Measurements from ENCODE around the gene OR2J3. TPM values are rescaled to one million over a fixed set of nuclear protein-coding genes. Genes with fewer than 3 reads are reported as not detected.
"Not testable (repeated sequence)": the region's sequence is repeated elsewhere in the genome, so short reads cannot be mapped to it uniquely, and the experiment has no call there.

The OR2J3 gene
- total RNA-seq (2014; rRNA removed; shearing (Covaris generic)), result not detected in 2 replicates

DNA sequence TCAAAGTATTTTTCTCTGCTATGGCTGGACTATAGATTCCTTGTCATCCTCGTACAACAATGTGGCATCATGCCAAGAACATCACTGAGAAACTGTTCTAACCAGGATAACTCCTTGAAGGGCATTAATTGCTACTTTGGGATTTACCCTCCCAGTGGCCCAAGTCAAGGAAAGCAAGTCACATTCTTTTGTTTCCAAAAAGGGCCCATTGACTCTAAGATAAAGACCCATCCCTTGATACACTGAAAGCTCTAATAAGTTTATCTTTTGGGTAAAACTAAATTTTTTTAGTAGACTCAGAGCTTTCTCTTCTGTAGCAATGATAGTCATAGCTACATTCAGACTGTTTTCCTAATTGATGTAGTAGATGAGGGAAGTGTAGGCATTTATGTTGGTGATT lies at the start of gene OR2J3:
Gene OR2J3 (plus strand): TSS at position 301 of the 400 bp plus-strand sequence. CDS start 3,833 bp downstream, outside the sequence.
- DNase-seq (ENCODE audit: low read depth in 1 of 2, low spot score in 2 of 2), result no peak
- Histone ChIP-seq H3K27ac (no peak within 1 kb of the TSS), H3K4me3 (no peak within 1 kb of the TSS), H3K4me1 (replicated peaks) (no peaks in the 10 kb centered on the region), H3K27me3 (replicated peaks) (no peaks in the 10 kb centered on the region), H3K36me3 (no peaks in the 10 kb centered on the region), H3K9me3 (replicated peaks) (no peaks in the 10 kb centered on the region)

DNA sequence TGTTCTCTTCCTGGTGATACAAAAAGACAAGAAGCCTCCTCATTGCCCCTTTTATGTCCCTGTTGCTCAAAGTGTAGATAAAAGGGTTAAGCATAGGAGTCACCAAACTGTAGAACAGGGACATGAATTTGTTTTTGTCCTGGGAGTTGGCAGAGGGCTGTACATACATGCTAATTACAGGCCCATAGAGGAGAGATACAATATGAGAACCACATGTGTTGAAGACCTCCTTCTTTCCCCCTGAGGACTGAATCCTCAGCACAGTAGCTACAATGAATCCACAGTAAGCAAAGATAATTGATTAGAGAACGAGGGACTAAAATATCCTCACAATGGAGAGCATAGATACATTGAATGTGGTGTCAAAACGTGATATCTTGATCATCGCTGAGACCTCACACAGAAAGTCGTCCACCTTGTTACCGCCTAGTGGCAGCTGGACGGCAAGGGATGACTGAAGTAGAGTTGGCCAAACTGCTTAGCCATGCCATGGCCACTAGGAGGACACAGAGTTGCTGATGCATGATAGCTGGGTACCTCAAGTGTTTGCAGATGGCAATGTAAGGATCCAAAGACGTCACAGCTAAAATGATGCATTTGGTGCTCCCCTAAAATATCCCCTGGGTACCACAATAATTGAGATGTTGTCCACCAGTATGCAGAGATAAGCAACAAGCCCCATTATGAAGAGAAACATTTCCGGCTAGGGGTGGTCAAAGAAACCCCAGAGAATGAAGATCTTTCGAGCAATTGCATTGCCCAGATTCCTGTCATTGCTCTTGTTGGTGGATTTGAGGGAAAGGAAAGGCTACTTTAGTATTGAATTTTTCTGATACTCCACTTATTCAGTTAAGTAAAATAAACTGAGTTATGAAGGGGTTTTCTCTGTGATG lies 35.8 kb upstream of the OR2J3 start:
- Histone ChIP-seq H3K9me3 (replicated peaks) (no peaks in the 10 kb centered on the region), H3K27ac (no peak overlapping the region), H3K27me3 (replicated peaks) (no peaks in the 10 kb centered on the region; the same call in 1 of the 2 replicates), H3K36me3 (no peaks in the 10 kb centered on the region), H3K4me1 (replicated peaks) (no peaks in the 10 kb centered on the region), H3K4me3 (no peak overlapping the region)
- peak; percentile 3 to 43 for DNase-seq (ENCODE audit: low read depth in 1 of 2, low spot score in 2 of 2)

- Histone ChIP-seq H3K36me3 (no peaks in the 10 kb centered on the region), H3K4me1 (replicated peaks) (no peaks in the 10 kb centered on the region)
Measured at GRCh38 chr6:29079203-29079602, 28.7 kb upstream of the OR2J3 start.

GRCh38 chr6:29081312-29081711 lies 26.5 kb upstream of the OR2J3 start:
- Histone ChIP-seq H3K4me1 (replicated peaks) (no peaks in the 10 kb centered on the region), H3K9me3 (replicated peaks) (no peaks in the 10 kb centered on the region), H3K27me3 (replicated peaks) (no peaks in the 10 kb centered on the region)

More at GRCh38 chr6:29079203-29079602, 28.7 kb upstream of the OR2J3 start:
- H3K4me3 ChIP-seq, result no peak overlapping the region
- no peaks in the 10 kb centered on the region for H3K27me3 ChIP-seq (replicated peaks)
- H3K9me3 ChIP-seq (replicated peaks), result no peaks in the 10 kb centered on the region
- no peak overlapping the region for H3K27ac ChIP-seq
- no peak for DNase-seq (ENCODE audit: low read depth in 1 of 2, low spot score in 2 of 2)

GRCh38 chr6:29082457-29082856 lies 25.4 kb upstream of the OR2J3 start:
- no peaks in the 10 kb centered on the region for H3K9me3 ChIP-seq (replicated peaks)

More at GRCh38 chr6:29081312-29081711, 26.5 kb upstream of the OR2J3 start:
- Histone ChIP-seq H3K36me3 (no peaks in the 10 kb centered on the region), H3K27ac (no peak overlapping the region), H3K4me3 (no peak overlapping the region)
- DNase-seq (ENCODE audit: low read depth in 1 of 2, low spot score in 2 of 2), result no peak

GRCh38 chr6:29087213-29087612 lies 20.6 kb upstream of the OR2J3 start, which contains the start of gene OR2B3:
TSS of gene OR2B3 (minus strand) at chr6:29087313. CDS start at chr6:29087248, 65 bp downstream.
- Histone ChIP-seq H3K4me1 (replicated peaks) (no peaks in the 10 kb centered on the region), H3K36me3 (no peaks in the 10 kb centered on the region), H3K27me3 (replicated peaks) (no peaks in the 10 kb centered on the region), H3K9me3 (replicated peaks) (no peaks in the 10 kb centered on the region), H3K27ac (no peak within 1 kb of the TSS), H3K4me3 (no peak within 1 kb of the TSS)
- no peak for DNase-seq (ENCODE audit: low read depth in 1 of 2, low spot score in 2 of 2)

More at GRCh38 chr6:29082457-29082856, 25.4 kb upstream of the OR2J3 start:
- H3K4me3 ChIP-seq, result no peak overlapping the region
- no peak for DNase-seq (ENCODE audit: low read depth in 1 of 2, low spot score in 2 of 2)
- H3K27ac ChIP-seq, result no peak overlapping the region
- H3K36me3 ChIP-seq, result no peaks in the 10 kb centered on the region
- no peaks in the 10 kb centered on the region for H3K27me3 ChIP-seq (replicated peaks)
- no peaks in the 10 kb centered on the region for H3K4me1 ChIP-seq (replicated peaks)

GRCh38 chr6:29092957-29093356 lies 14.9 kb upstream of the OR2J3 start:
- Histone ChIP-seq H3K27me3 (replicated peaks) (no peaks in the 10 kb centered on the region), H3K4me1 (replicated peaks) (no peaks in the 10 kb centered on the region), H3K9me3 (replicated peaks) (no peaks in the 10 kb centered on the region), H3K36me3 (no peaks in the 10 kb centered on the region), H3K4me3 (no peak overlapping the region), H3K27ac (no peak overlapping the region)
- DNase-seq (ENCODE audit: low read depth in 1 of 2, low spot score in 2 of 2), result no peak

DNA sequence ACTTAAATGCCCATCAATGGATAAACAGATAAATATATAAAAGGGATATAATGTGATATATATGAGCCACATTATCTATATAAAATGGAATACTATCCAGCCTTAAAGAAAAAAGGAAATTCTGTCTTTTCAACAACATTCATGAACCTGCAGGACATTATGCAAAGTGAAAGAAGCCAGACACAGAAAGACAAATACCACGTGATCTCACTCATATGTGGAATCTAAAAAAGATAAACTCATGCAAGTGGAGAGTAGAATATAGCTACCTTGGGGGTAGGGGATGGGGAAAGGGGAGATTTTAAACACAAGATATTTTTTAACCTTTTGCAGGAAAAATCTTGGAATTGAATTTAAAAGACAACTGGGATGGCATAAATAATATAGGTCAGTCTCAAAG lies 10.1 kb upstream of the OR2J3 start:
- Histone ChIP-seq H3K27me3 (replicated peaks) (no peaks in the 10 kb centered on the region), H3K9me3 (replicated peaks) (no peaks in the 10 kb centered on the region), H3K4me3 (no peak overlapping the region), H3K27ac (no peak overlapping the region), H3K4me1 (replicated peaks) (no peaks in the 10 kb centered on the region), H3K36me3 (no peaks in the 10 kb centered on the region)
- DNase-seq (ENCODE audit: low read depth in 1 of 2, low spot score in 2 of 2), result no peak

DNA sequence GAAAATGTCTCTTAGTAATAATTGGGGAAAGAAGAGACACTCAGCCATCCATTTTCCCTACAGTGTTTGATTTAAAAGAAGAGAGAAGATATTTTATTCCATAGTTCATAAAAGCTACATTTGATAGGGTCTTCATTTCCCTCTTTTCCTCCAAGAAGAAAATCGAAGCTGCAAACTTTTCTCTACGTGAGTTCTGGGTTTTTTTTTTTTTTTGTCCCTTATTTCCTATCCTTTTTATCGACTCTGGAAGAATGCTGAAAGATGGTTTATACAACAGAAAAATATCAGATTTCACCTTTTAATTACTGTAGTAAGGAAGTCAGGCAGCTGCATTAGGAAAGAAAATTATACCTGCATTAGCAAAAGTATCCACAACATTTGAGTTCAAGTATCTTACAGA lies 8.7 kb upstream of the OR2J3 start, which contains the start of gene OR2J1:
Gene OR2J1 (plus strand): TSS at position 301 of the 400 bp plus-strand sequence. CDS start 1,453 bp downstream, outside the sequence.
- H3K4me3 ChIP-seq, result no peak within 1 kb of the TSS
- no peaks in the 10 kb centered on the region for H3K9me3 ChIP-seq (replicated peaks)
- no peak within 1 kb of the TSS for H3K27ac ChIP-seq
- no peaks in the 10 kb centered on the region for H3K27me3 ChIP-seq (replicated peaks)
- H3K36me3 ChIP-seq, result no peaks in the 10 kb centered on the region
- H3K4me1 ChIP-seq (replicated peaks), result no peaks in the 10 kb centered on the region
- no peak for DNase-seq (ENCODE audit: low read depth in 1 of 2, low spot score in 2 of 2)

GRCh38 chr6:29112135-29112534 lies 4.3 kb downstream of the OR2J3 start:
- Histone ChIP-seq H3K36me3 (no peaks in the 10 kb centered on the region), H3K4me1 (replicated peaks) (no peaks in the 10 kb centered on the region), H3K4me3 (no peak overlapping the region), H3K27me3 (replicated peaks) (no peaks in the 10 kb centered on the region), H3K27ac (no peak overlapping the region), H3K9me3 (replicated peaks) (no peaks in the 10 kb centered on the region)
- no peak for DNase-seq (ENCODE audit: low read depth in 1 of 2, low spot score in 2 of 2)

DNA sequence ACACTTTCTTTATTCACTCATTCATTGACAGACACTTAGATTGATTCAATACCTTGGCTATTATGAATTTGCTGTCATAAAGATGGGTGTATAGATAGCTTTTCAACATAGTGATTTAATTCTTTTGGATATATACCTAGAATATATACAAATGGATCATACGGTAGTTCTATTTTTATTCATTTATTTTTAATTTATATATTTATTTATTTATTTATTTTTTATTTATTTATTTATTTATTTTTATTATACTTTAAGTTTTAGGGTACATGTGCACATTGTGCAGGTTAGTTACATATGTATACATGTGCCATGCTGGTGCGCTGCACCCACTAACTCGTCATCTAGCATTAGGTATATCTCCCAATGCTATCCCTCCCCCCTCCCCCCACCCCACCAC lies 7.1 kb downstream of the OR2J3 start:
- not testable (repeated sequence) for H3K36me3 ChIP-seq; H3K4me3 ChIP-seq; H3K27ac ChIP-seq; H3K9me3 ChIP-seq (replicated peaks); DNase-seq (ENCODE audit: low read depth in 1 of 2, low spot score in 2 of 2); H3K27me3 ChIP-seq (replicated peaks); H3K4me1 ChIP-seq (replicated peaks)

DNA sequence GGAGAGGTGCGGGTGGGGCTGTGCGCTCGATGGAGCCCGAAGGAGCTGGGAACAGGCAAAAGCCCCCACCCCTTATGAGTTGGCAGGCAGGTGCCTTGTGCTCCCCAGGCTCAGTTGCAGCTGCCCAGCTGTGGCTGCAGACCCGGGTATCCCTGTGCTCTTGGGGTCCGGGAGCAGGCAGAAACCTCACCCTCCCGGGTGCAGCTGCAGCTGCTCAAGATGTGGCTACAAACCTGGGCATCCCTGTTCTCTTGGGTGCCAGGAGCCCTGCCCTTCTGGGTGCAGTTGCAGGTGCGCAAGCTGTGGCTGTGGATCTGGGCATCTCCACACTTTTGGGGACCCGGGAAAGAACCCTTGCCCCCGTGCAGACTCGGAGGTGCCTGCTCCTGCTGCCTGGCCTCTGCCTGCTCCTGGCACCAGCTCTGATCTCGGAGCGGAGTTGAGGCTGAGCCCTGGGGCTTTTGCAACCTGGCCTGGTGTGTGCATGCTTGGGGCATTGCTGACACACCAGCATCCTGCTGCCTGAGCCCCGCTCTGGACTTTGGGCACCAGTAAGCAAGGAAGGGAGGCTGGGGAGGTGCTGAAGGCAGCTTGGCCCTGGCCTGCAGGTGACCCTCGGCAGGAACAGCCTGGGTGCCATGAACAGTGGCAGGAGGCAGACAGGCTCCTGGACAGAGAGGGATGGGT lies 21.6 kb downstream of the OR2J3 start:
- DNase-seq (ENCODE audit: low read depth in 1 of 2, low spot score in 2 of 2), result no peak
- no peaks in the 10 kb centered on the region for H3K36me3 ChIP-seq
- H3K4me3 ChIP-seq, result no peak overlapping the region
- no peaks in the 10 kb centered on the region for H3K9me3 ChIP-seq (replicated peaks)
- H3K4me1 ChIP-seq (replicated peaks), result no peaks in the 10 kb centered on the region
- no peaks in the 10 kb centered on the region for H3K27me3 ChIP-seq (replicated peaks)
- H3K27ac ChIP-seq, result no peak overlapping the region

DNA sequence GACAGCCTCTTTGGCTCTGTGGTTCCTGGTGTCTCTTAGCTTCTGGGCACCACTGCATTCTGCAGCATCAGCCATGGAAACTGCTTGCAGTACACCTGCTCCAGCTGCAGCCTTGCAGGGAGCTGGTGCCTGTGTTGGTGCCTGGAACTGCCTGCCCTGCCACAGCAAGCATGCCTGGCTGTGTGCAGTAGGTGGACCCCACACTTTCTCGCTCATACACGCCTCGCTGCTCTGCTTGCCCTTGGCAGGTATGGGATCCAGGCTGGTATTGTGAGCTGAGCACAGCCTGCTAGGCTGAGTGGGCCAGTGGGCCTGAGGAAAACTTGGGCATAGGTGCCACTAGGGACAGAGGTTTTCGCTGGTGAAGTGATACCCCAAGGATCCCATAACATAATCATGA lies 22.8 kb downstream of the OR2J3 start:
- Histone ChIP-seq H3K27ac (no peak overlapping the region), H3K36me3 (no peaks in the 10 kb centered on the region), H3K4me3 (no peak overlapping the region), H3K9me3 (replicated peaks) (no peaks in the 10 kb centered on the region), H3K4me1 (replicated peaks) (no peaks in the 10 kb centered on the region), H3K27me3 (replicated peaks) (no peaks in the 10 kb centered on the region)
- no peak for DNase-seq (ENCODE audit: low read depth in 1 of 2, low spot score in 2 of 2)

- Histone ChIP-seq H3K27ac (no peak overlapping the region), H3K9me3 (replicated peaks) (no peaks in the 10 kb centered on the region), H3K4me3 (no peak overlapping the region), H3K36me3 (no peaks in the 10 kb centered on the region), H3K4me1 (replicated peaks) (no peaks in the 10 kb centered on the region), H3K27me3 (replicated peaks) (no peaks in the 10 kb centered on the region)
- DNase-seq (ENCODE audit: low read depth in 1 of 2, low spot score in 2 of 2), result no peak
Measured at GRCh38 chr6:29131691-29132090, 23.8 kb downstream of the OR2J3 start.

Data from SJSA1 (cell line).